GM10266 (cell line): Measurements from ENCODE around the gene NR5A2.

Experiments used
- DNase-seq: peaks from one replicate; pipeline ENCODE4 v3.0.0; 2012; ENCODE audit errors: extremely low spot score
- TF ChIP-seq, protein P1 (sequence below): IDR thresholded peaks from 2 replicates; pipeline ENCODE4 v1.5.1; 2012; ENCODE audit warnings: mild to moderate bottlenecking, low read depth; ENCODE audit not compliant: control insufficient read depth, insufficient read depth; ENCODE audit errors: missing control alignments

NR5A2 gene

DNA sequence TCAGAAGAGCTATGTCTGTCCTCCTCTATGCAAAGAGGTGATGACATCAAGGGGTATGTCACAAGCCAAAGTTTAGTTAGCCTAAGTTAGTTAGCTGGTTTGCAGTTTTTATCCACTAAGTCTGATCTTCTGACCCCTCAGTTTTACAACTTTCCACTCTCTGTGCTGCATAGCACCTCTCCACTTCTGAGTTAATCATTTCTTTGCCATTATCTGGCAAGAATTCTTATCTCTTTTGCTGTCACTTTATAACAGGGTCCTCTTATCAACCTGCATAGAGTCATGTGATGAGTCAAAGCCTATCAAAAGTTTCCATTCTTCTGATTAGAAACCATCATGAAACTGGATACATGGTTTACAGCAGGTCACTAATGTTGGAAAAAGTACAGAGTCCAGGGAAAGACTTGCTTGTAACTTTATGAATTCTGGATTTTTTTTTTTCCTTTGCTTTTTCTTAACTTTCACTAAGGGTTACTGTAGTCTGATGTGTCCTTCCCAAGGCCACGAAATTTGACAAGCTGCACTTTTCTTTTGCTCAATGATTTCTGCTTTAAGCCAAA lies at the start of gene NR5A2:
Gene NR5A2 (plus strand): TSS at position 447 of the 560 bp plus-strand sequence. CDS start 138 bp downstream, outside the sequence.
- TF ChIP-seq, protein P1, sequence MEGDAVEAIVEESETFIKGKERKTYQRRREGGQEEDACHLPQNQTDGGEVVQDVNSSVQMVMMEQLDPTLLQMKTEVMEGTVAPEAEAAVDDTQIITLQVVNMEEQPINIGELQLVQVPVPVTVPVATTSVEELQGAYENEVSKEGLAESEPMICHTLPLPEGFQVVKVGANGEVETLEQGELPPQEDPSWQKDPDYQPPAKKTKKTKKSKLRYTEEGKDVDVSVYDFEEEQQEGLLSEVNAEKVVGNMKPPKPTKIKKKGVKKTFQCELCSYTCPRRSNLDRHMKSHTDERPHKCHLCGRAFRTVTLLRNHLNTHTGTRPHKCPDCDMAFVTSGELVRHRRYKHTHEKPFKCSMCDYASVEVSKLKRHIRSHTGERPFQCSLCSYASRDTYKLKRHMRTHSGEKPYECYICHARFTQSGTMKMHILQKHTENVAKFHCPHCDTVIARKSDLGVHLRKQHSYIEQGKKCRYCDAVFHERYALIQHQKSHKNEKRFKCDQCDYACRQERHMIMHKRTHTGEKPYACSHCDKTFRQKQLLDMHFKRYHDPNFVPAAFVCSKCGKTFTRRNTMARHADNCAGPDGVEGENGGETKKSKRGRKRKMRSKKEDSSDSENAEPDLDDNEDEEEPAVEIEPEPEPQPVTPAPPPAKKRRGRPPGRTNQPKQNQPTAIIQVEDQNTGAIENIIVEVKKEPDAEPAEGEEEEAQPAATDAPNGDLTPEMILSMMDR: no peak
- DNase-seq: no peak

DNA sequence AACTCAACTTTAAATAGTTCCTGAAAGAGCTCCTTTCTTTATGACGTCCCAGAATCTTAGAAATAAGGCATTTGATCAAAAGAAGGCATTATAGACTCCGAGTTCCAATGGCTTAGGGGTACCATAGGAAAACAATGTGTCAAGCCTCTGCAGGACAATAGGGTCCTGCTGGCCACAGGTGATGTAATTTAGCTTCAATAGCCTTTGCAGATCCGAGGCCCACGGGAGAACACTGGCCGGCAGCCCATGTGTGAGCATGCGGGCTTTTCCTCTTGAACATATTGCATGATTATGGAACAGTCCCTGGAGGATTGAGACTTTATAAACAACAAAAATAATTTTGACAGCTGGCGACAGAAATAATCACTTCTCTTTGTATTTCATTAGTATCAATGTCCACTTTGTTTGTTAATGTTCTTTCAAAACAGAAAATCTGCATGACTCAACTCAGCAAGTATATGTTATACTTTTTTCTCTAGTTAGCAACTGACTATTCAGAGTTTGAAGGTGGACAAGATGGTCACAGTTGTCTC lies 49.0 kb upstream of the NR5A2 start:
- no peak for DNase-seq
- TF ChIP-seq, protein P1: no peak

GRCh38 chr1:199979071-199979470 lies 48.4 kb upstream of the NR5A2 start:
- TF ChIP-seq, protein P1: no peak
- no peak for DNase-seq

GRCh38 chr1:199981584-199981983 lies 45.9 kb upstream of the NR5A2 start:
- DNase-seq: no peak
- TF ChIP-seq, protein P1: no peak

- DNase-seq: no peak
- TF ChIP-seq, protein P1: no peak
These were observed 44.9 kb upstream of the NR5A2 start for GRCh38 chr1:199982606-199983005.

- TF ChIP-seq, protein P1: no peak
- no peak for DNase-seq
These were observed 44.0 kb upstream of the NR5A2 start for GRCh38 chr1:199983531-199983930.

- TF ChIP-seq, protein P1: no peak
- DNase-seq: no peak
These were observed 32.3 kb upstream of the NR5A2 start for GRCh38 chr1:199995096-199995685.
